ENCODE data around the gene TMED10.

GRCh38 chr14:75156111-75156510 is 20.3 kb downstream of the TMED10 start:
- TF ChIP-seq CTCF (IDR thresholded peaks at IDR 0.05) (no peak), POLR2A (IDR thresholded peaks at IDR 0.05) (no peak)
